ENCODE measurements around the gene HSH2D.

DNA sequence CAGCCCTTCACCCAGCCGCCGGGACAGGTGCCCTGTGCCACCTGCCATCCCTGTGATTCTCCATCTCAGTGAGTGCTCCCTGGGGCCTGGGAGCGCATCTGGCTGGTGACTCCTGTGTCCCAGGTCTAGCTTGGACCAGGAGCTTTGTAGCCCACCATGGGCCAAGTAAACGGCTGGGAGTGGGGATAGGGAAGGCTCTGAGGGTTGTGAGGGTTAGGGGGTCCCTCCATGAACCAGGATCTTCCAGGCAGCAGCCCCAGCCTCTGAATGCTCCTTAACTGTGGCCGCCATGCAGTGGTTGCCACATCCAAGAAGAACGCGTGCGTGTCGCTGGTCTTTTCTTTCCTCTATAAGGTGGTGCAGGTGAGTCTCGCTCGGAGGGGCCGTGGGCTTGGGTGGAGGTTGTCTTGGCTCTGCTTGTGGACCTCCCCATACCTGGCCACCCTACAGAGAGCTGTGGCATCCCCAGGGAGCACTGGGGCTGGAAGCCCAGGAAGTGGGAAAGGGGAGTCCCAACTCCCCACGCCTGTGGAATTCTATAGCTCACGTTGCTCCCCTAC is 62.6 kb downstream of the HSH2D start:
- TF ChIP-seq GATA3 (IDR thresholded peaks at IDR 0.05; ENCODE audit: low read depth, low read length) (no peak), GATA2 (IDR thresholded peaks at IDR 0.05; ENCODE audit: low read depth, low read length) (no peak)

All from SH-SY5Y (cell line).